Astrocyte of the cerebellum (primary cell): Measurements from ENCODE around the gene CFAP20.
"Not testable (repeated sequence)": the region's sequence is repeated elsewhere in the genome, so short reads cannot be mapped to it uniquely, and the experiment has no call there.

ENCODE experiments used
- DNase-seq: peaks from one replicate; pipeline ENCODE4 v3.0.0-alpha.2; 2011; ENCODE audit warnings: low read depth
- H3K4me3 ChIP-seq: 2 replicates; pipeline ENCODE4 v1.5.1; 2011; ENCODE audit warnings: mild to moderate bottlenecking, low read depth, low read length, moderate library complexity
- in situ Hi-C: cut with HindIII; loops from 2 replicates; pipeline ENCODE4 v1.10.0; 2017; ENCODE audit warnings: low sequenced_read_pairs
- TF ChIP-seq, protein P1 (sequence below): IDR thresholded peaks from 2 replicates; pipeline ENCODE4 v1.5.1; 2012; ENCODE audit warnings: low read length, low read depth, moderate library complexity, mild to moderate bottlenecking; ENCODE audit errors: missing control alignments

Gene CFAP20

GRCh38 chr16:58094791-58095574, 34.2 kb downstream of the CFAP20 start:
- DNase-seq = no peak
- TF ChIP-seq, protein P1, sequence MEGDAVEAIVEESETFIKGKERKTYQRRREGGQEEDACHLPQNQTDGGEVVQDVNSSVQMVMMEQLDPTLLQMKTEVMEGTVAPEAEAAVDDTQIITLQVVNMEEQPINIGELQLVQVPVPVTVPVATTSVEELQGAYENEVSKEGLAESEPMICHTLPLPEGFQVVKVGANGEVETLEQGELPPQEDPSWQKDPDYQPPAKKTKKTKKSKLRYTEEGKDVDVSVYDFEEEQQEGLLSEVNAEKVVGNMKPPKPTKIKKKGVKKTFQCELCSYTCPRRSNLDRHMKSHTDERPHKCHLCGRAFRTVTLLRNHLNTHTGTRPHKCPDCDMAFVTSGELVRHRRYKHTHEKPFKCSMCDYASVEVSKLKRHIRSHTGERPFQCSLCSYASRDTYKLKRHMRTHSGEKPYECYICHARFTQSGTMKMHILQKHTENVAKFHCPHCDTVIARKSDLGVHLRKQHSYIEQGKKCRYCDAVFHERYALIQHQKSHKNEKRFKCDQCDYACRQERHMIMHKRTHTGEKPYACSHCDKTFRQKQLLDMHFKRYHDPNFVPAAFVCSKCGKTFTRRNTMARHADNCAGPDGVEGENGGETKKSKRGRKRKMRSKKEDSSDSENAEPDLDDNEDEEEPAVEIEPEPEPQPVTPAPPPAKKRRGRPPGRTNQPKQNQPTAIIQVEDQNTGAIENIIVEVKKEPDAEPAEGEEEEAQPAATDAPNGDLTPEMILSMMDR = no peak
- in situ Hi-C loops = no loop called here
- H3K4me3 ChIP-seq = no peak overlapping the region

- H3K4me3 ChIP-seq = no peak overlapping the region
- in situ Hi-C loops = no loop called here
- TF ChIP-seq, protein P1 = no peak
- no peak for DNase-seq
These were observed 35.2 kb downstream of the CFAP20 start for GRCh38 chr16:58094026-58094425.

GRCh38 chr16:58090396-58090795, 38.8 kb downstream of the CFAP20 start:
- in situ Hi-C loops, DNase-seq, H3K4me3 ChIP-seq: not testable (repeated sequence)

DNA sequence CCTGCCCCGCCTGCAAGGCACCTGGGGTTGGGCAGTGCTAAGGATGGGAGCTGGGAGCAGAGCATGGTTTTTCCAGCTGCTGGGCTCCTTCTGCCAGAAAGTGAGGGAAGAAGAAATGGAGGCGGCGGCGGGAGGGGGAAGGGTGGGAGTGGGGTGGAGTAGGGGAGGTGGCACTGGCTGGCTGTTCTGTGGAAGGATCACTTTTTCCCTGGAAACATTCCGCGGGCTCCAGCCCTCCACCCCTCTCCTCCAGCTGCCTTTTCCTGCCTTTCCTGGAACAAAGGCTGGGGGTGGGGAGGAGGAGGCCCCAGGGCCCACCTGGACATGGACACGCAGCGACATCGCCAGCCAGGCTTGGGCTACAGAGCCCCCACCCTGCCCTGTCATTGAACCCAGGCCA, 41.1 kb downstream of the CFAP20 start:
- TF ChIP-seq, protein P1 = no peak
- DNase-seq = no peak
- in situ Hi-C loops = no loop called here
- no peak overlapping the region for H3K4me3 ChIP-seq

DNA sequence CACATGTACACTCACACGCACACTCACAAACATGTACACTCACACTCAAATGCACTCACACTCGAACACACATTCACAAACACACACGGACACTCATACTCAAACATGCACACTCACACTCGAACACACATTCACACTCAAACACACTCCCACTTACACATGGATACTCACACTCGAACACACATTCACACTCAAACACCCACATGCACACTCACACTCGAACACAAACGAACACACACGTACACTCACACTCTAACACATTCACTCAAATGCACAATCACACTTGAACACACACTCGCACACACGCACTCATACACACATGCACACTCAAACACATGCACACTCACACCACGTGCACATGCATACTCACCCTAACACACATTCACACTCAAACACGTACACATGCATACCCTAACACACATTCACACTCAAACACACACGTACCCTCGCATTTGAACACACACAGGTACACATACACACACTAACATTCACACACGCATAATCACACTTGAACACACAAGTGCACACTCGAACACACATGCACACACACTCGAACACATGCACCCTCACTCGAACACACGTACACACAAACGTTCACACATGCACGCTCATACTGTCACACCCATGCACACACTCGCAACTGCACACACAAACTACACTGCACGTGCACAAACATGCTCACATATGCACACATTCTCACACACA, 41.8 kb downstream of the CFAP20 start:
- TF ChIP-seq, protein P1 = no peak
- H3K4me3 ChIP-seq = no peak overlapping the region
- in situ Hi-C loops = no loop called here
- DNase-seq = no peak

DNA sequence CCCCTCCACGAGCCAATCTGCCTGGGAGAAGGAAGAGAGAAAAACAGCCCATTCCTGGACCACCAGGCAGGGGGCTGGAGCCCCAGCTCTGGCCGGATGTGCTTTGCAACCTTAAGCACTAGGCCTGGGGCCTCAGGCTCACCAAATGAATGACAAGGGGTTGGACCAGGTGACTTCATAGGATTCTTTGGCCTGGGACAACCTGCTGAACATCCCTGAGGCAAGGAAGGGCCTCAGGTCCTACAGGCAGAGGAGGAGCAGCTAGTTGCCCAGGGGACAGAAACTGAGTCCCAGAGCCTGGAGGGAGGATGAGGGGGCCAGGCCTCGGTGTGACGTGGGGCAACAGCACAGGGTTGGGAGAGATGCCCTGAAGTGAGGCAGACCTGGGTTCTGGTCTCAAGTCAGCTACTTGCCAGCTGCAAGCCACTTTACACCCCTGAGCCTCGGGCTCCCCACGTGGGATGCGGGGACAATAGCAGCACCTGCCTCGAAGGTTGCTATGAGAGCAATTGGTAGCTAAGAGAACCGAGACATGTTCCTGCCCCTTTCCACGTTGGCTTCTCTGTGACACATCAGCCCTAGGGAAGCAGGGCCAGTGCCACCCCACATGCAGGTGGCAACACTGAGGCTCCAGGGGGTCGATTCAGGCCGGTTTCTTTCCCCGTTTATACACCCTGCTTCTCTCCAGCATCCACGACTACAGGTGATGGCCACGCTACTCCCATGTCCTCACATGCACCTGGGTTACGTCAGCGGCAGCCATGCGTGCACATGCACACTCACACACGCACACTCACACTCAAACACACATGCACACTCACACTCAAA, 42.6 kb downstream of the CFAP20 start:
- DNase-seq = no peak
- in situ Hi-C loops = no loop called here
- TF ChIP-seq, protein P1 = no peak
- no peak overlapping the region for H3K4me3 ChIP-seq
